Liver (tissue), 3 donors: Measurements from ENCODE around the gene MARK3.

Experiments
- FOXA1 ChIP-seq: IDR thresholded peaks from 2 replicates; pipeline ENCODE4 v1.6.1; 2016; ENCODE audit warnings: antibody characterized with exemption
- GABPA ChIP-seq, 2 donors: IDR thresholded peaks in 1 of 2; conservative IDR thresholded peaks in 1 of 2; 2 replicates each; pipeline ENCODE4 v1.6.1; 2016; ENCODE audit warnings: antibody characterized with exemption in 2 of 2, mild to moderate bottlenecking in 1 of 2, moderate library complexity in 1 of 2
- HNF4A ChIP-seq, 2 donors: conservative IDR thresholded peaks; 2 replicates each; pipeline ENCODE4 v1.6.1; 2016; ENCODE audit warnings: antibody characterized with exemption in 2 of 2, mild to moderate bottlenecking in 2 of 2
- HNF4G ChIP-seq: IDR thresholded peaks from 2 replicates; pipeline ENCODE4 v1.6.1; 2016; ENCODE audit warnings: antibody characterized with exemption
- JUND ChIP-seq, 2 donors: IDR thresholded peaks; 2 replicates each; pipeline ENCODE4 v1.6.1; 2016; ENCODE audit warnings: antibody characterized with exemption in 2 of 2
- MAX ChIP-seq: IDR thresholded peaks from 2 replicates; pipeline ENCODE4 v1.6.1; 2016; ENCODE audit warnings: antibody characterized with exemption
- RAD21 ChIP-seq, 2 donors: IDR thresholded peaks; 2 replicates each; pipeline ENCODE4 v1.6.1; 2016; ENCODE audit warnings: antibody characterized with exemption in 2 of 2, mild to moderate bottlenecking in 2 of 2
- TAF1 ChIP-seq: conservative IDR thresholded peaks from 2 replicates; pipeline ENCODE4 v1.6.1; 2016; ENCODE audit warnings: antibody characterized with exemption, mild to moderate bottlenecking
- YY1 ChIP-seq: IDR thresholded peaks from 2 replicates; pipeline ENCODE4 v1.6.1; 2016; ENCODE audit warnings: antibody characterized with exemption, mild to moderate bottlenecking
- TF ChIP-seq, protein P1 (sequence below): fragments of 150-350 bp; IDR thresholded peaks from 2 replicates; pipeline ENCODE4 v1.5.1; 2017; ENCODE audit warnings: improper control_type of control experiment, low read depth, low read length; ENCODE audit not compliant: missing input control
- TF ChIP-seq, protein P2 (sequence below): IDR thresholded peaks from 2 replicates; pipeline ENCODE4 v1.6.1; 2016; ENCODE audit warnings: antibody characterized with exemption
- TF ChIP-seq, protein P3 (sequence below): IDR thresholded peaks from 2 replicates; pipeline ENCODE4 v1.6.1; 2016; ENCODE audit warnings: antibody characterized with exemption, mild to moderate bottlenecking
- donor health status: healthy.
- donor health status: healthy.

- TF ChIP-seq HNF4A (conservative IDR thresholded peaks at IDR 0.05), result no peak
- no peak for TF ChIP-seq YY1
- TF ChIP-seq, protein P1, sequence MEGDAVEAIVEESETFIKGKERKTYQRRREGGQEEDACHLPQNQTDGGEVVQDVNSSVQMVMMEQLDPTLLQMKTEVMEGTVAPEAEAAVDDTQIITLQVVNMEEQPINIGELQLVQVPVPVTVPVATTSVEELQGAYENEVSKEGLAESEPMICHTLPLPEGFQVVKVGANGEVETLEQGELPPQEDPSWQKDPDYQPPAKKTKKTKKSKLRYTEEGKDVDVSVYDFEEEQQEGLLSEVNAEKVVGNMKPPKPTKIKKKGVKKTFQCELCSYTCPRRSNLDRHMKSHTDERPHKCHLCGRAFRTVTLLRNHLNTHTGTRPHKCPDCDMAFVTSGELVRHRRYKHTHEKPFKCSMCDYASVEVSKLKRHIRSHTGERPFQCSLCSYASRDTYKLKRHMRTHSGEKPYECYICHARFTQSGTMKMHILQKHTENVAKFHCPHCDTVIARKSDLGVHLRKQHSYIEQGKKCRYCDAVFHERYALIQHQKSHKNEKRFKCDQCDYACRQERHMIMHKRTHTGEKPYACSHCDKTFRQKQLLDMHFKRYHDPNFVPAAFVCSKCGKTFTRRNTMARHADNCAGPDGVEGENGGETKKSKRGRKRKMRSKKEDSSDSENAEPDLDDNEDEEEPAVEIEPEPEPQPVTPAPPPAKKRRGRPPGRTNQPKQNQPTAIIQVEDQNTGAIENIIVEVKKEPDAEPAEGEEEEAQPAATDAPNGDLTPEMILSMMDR, result no peak
- no peak for TF ChIP-seq JUND (IDR thresholded peaks at IDR 0.05)
- no peak for TF ChIP-seq RAD21 (IDR thresholded peaks at IDR 0.05)
- TF ChIP-seq, protein P2, sequence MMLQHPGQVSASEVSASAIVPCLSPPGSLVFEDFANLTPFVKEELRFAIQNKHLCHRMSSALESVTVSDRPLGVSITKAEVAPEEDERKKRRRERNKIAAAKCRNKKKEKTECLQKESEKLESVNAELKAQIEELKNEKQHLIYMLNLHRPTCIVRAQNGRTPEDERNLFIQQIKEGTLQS, result no peak
- TF ChIP-seq MAX, result no peak
- TF ChIP-seq, protein P3, sequence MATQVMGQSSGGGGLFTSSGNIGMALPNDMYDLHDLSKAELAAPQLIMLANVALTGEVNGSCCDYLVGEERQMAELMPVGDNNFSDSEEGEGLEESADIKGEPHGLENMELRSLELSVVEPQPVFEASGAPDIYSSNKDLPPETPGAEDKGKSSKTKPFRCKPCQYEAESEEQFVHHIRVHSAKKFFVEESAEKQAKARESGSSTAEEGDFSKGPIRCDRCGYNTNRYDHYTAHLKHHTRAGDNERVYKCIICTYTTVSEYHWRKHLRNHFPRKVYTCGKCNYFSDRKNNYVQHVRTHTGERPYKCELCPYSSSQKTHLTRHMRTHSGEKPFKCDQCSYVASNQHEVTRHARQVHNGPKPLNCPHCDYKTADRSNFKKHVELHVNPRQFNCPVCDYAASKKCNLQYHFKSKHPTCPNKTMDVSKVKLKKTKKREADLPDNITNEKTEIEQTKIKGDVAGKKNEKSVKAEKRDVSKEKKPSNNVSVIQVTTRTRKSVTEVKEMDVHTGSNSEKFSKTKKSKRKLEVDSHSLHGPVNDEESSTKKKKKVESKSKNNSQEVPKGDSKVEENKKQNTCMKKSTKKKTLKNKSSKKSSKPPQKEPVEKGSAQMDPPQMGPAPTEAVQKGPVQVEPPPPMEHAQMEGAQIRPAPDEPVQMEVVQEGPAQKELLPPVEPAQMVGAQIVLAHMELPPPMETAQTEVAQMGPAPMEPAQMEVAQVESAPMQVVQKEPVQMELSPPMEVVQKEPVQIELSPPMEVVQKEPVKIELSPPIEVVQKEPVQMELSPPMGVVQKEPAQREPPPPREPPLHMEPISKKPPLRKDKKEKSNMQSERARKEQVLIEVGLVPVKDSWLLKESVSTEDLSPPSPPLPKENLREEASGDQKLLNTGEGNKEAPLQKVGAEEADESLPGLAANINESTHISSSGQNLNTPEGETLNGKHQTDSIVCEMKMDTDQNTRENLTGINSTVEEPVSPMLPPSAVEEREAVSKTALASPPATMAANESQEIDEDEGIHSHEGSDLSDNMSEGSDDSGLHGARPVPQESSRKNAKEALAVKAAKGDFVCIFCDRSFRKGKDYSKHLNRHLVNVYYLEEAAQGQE, result no peak
- no peak for TF ChIP-seq GABPA (IDR thresholded peaks at IDR 0.05 in 1 of 2, conservative IDR thresholded peaks at IDR 0.05 in 1 of 2)
- no peak for TF ChIP-seq TAF1
- no peak for TF ChIP-seq HNF4G
- no peak for TF ChIP-seq FOXA1
Measured at GRCh38 chr14:103535081-103535890, 150.1 kb downstream of the MARK3 start.
